ENCODE results near the gene ASPSCR1. TPM values are rescaled to one million over a fixed set of nuclear protein-coding genes. Genes with fewer than 3 reads are reported as not detected.

The ASPSCR1 gene
- total and polyA plus RNA-seq, 10 of the 15 experiments (the other 5 are each of a cell fraction or from before 2014, with no cell fraction given), result 1.5 to 48.4 (median 25.4) TPM

DNA sequence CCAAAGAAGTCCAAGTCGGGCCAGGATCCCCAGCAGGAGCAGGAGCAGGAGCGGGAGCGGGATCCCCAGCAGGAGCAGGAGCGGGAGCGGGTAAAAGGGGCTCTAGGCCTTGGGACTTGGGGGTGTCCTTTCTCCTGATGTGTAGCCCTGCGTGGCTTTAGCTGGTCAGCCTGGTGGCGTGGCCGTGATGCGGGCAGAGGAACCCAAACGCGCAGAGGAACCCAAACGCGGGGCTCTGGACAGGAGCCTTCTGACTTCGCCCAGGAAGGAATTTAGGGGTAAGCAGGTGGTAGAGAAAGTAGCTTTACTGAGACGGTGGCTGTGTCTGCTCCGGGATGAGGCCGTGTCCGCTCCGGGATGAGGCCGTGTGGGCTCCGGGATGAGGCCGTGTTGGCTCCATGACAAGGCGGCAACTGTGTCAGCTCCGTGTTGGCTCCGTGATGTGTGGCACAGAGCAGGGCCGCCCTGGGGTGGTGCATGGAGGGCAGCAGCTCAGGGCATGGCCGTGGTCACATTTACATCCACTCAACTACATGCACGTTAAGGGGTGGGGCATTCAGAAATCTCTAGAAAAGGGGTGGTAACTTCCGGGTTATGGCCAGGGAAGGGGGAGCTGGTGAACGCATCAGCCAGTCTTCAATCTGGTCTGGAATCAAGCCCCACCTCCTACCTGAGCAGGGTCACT lies 19.5 kb downstream of the ASPSCR1 start:
- Histone ChIP-seq H3K4me3 (no peak overlapping the region), H3K79me2 (ENCODE audit: control insufficient read depth, insufficient read depth, low read length) (no peaks in the 10 kb centered on the region), H3K4me2 (ENCODE audit: control insufficient read depth, insufficient read depth) (no peak overlapping the region), H3K4me1 (ENCODE audit: control insufficient read depth, insufficient read depth, low read length) (no peaks in the 10 kb centered on the region), H3K9ac (ENCODE audit: control insufficient read depth, insufficient read depth, low read length) (no peak overlapping the region), H3K9me3 (replicated peaks; ENCODE audit: control insufficient read depth, insufficient read depth, low read length) (no peaks in the 10 kb centered on the region), H4K20me1 (ENCODE audit: control insufficient read depth, insufficient read depth) (no peaks in the 10 kb centered on the region), H3K27me3 (replicated peaks in 1 of 2; ENCODE audit: control insufficient read depth in 2 of 2, insufficient read depth in 2 of 2, low read length in 1 of 2) (no peaks in the 10 kb centered on the region), H3K27ac (ENCODE audit: control insufficient read depth, insufficient read depth) (no peak overlapping the region), H2AFZ (ENCODE audit: control insufficient read depth, low read depth, low read length) (no peak overlapping the region), H3K36me3 (ENCODE audit: control insufficient read depth in 2 of 2, insufficient read depth in 2 of 2, low read length in 1 of 2) (peaks cover 0 to 3% of the 10 kb centered on the region in 2 experiments; a peak in 3 of 4 replicates)
- SMC1A ChIA-PET (ENCODE audit: uncharacterized antibody, unreplicated experiment), result interaction anchor here (0.6 kb wide), 2 partner anchors 42 to 345 kb away, joined by 3 to 4 read pairs; no protein-coding TSS in a partner anchor
- RAD21 ChIA-PET (ENCODE audit: unreplicated experiment), result interaction anchor here (1.0 kb wide), 1 partner anchor 26 kb away, joined by 3 read pairs; the partner anchor contains the start of genes CENPX and LRRC45
- FAIRE-seq (no peak), DNase-seq (ENCODE audit: low read depth, low spot score) (no peak), ATAC-seq (no peak)
- intact Hi-C loops (cut with micrococcal nuclease; ENCODE audit: unreplicated experiment) (no loop called here), in situ Hi-C loops (cut with MboI) (no loop called here)
- TF ChIP-seq HDAC6 (IDR thresholded peaks at IDR 0.05; ENCODE audit: unreplicated experiment) (no peak), POLR2AphosphoS2 (IDR thresholded peaks at IDR 0.05; ENCODE audit: low read depth, low read length) (no peak), ZNF207 (IDR thresholded peaks at IDR 0.05; ENCODE audit: borderline replicate concordance) (no peak), POLR2A (IDR thresholded peaks at IDR 0.05; ENCODE audit: low read depth, low read length) (0 out of 2 replicates have a peak, but pooled peaks have one; percentile 20)
- TF ChIP-seq, protein P1, sequence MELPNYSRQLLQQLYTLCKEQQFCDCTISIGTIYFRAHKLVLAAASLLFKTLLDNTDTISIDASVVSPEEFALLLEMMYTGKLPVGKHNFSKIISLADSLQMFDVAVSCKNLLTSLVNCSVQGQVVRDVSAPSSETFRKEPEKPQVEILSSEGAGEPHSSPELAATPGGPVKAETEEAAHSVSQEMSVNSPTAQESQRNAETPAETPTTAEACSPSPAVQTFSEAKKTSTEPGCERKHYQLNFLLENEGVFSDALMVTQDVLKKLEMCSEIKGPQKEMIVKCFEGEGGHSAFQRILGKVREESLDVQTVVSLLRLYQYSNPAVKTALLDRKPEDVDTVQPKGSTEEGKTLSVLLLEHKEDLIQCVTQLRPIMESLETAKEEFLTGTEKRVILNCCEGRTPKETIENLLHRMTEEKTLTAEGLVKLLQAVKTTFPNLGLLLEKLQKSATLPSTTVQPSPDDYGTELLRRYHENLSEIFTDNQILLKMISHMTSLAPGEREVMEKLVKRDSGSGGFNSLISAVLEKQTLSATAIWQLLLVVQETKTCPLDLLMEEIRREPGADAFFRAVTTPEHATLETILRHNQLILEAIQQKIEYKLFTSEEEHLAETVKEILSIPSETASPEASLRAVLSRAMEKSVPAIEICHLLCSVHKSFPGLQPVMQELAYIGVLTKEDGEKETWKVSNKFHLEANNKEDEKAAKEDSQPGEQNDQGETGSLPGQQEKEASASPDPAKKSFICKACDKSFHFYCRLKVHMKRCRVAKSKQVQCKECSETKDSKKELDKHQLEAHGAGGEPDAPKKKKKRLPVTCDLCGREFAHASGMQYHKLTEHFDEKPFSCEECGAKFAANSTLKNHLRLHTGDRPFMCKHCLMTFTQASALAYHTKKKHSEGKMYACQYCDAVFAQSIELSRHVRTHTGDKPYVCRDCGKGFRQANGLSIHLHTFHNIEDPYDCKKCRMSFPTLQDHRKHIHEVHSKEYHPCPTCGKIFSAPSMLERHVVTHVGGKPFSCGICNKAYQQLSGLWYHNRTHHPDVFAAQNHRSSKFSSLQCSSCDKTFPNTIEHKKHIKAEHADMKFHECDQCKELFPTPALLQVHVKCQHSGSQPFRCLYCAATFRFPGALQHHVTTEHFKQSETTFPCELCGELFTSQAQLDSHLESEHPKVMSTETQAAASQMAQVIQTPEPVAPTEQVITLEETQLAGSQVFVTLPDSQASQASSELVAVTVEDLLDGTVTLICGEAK (IDR thresholded peaks at IDR 0.05; ENCODE audit: borderline replicate concordance), result no peak
- BruUV-seq (replicated peaks), result TSS peak; percentile 26
- CTCF ChIA-PET, result interaction anchor here (0.6 to 0.7 kb wide), 2 partner anchors 181 to 189 kb away, joined by 3 to 4 read pairs; no protein-coding TSS in a partner anchor
- POLR2A ChIA-PET, result interaction anchor here (0.7 kb wide), 1 partner anchor 8 kb away, joined by 3 read pairs; no protein-coding TSS in a partner anchor
- WGBS (ENCODE audit: insufficient coverage, insufficient replicate concordance, low lambda C conversion rate, missing lambda C conversion rate), result 91% methylated on average over 27 of the region's 30 CpGs
